H1 (cell line): ENCODE measurements around the gene TFF2.

Source experiments
- BCL11A ChIP-seq, 2 experiments: IDR thresholded peaks; one replicate each; pipeline ENCODE4 v1.6.1; 2011; ENCODE audit warnings: low read depth in 2 of 2, low read length in 2 of 2, mild to moderate bottlenecking in 2 of 2
- CBX5 ChIP-seq: fragments of 300-800, 300-1000 bp; sonication (generic); IDR thresholded peaks from 2 replicates; pipeline ENCODE4 v1.7.1; 2016; ENCODE audit warnings: antibody characterized with exemption, low read length, low read depth
- PHF8 ChIP-seq: fragments of 200-600 bp; sonication (generic); conservative IDR thresholded peaks from 2 replicates; pipeline ENCODE4 v1.7.1; 2012; ENCODE audit warnings: low read depth, mild to moderate bottlenecking, inconsistent platforms, low read length, moderate library complexity
- POU5F1 ChIP-seq: IDR thresholded peaks from 2 replicates; pipeline ENCODE4 v1.6.1; 2011; ENCODE audit warnings: low read depth, mild to moderate bottlenecking, low read length, moderate library complexity
- RFX5 ChIP-seq: IDR thresholded peaks from 2 replicates; pipeline ENCODE4 v1.6.1; 2011; ENCODE audit warnings: low read depth, low read length, improper control_type of control experiment, borderline replicate concordance
- TF ChIP-seq, protein P1 (sequence below), 3 experiments: IDR thresholded peaks; 1 replicate in 2 of 3; 2 replicates in 1 of 3; pipeline versions ENCODE4 v1.5.1 to v1.6.1; 2011; ENCODE audit warnings: low read length in 3 of 3, mild to moderate bottlenecking in 3 of 3, inconsistent platforms in 2 of 3, low read depth in 1 of 3, moderate library complexity in 1 of 3; ENCODE audit not compliant: insufficient read depth in 1 of 3; ENCODE audit errors: control extremely low read depth in 1 of 3
- TF ChIP-seq, protein P2 (sequence below): IDR thresholded peaks from 2 replicates; pipeline ENCODE4 v1.6.1; 2011; ENCODE audit warnings: low read length, improper control_type of control experiment

DNA sequence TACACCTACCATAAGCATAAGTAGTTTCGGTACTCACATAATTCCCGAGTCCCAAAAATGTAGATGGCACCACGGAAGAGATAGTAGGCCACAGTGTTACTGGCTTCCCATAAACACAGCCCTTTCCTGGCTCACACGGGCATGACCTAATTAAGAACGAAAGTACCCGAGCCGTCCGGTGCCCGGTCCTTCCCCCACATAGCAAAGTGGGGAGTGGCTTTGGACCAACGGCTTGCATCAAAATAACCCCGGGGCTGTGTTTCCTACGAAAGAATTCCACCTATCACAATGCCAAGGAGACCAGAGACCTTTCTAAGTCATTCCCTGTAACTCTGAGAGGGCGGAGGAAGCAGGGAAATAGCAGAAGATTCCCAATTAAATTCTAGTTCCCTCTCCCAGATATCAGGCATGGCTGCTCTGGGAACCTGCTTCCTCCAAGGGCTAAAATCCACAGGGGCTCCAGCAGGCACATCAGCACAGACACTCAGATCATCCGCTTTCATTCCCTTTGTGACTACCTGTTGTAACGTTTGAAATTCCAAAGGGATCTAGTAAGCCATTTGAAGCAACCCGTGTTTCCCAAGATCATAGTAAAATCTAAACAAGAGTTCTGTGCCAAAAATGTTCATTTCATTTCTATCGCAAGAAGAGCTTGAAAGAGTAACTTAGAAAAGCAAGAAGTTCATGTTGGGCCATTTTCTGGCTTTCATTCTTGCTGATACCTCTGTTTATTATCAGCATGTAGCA is 45.3 kb upstream of the TFF2 start, which contains the start of gene TMPRSS3:
- TF ChIP-seq RFX5 = no peak
- TF ChIP-seq, protein P1, sequence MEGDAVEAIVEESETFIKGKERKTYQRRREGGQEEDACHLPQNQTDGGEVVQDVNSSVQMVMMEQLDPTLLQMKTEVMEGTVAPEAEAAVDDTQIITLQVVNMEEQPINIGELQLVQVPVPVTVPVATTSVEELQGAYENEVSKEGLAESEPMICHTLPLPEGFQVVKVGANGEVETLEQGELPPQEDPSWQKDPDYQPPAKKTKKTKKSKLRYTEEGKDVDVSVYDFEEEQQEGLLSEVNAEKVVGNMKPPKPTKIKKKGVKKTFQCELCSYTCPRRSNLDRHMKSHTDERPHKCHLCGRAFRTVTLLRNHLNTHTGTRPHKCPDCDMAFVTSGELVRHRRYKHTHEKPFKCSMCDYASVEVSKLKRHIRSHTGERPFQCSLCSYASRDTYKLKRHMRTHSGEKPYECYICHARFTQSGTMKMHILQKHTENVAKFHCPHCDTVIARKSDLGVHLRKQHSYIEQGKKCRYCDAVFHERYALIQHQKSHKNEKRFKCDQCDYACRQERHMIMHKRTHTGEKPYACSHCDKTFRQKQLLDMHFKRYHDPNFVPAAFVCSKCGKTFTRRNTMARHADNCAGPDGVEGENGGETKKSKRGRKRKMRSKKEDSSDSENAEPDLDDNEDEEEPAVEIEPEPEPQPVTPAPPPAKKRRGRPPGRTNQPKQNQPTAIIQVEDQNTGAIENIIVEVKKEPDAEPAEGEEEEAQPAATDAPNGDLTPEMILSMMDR (IDR thresholded peaks at IDR 0.05; ENCODE audit: control extremely low read depth in 1 of 3, insufficient read depth in 1 of 3, low read depth in 1 of 3, low read length in 3 of 3) = no peak
- no peak for TF ChIP-seq CBX5
- TF ChIP-seq PHF8 = no peak
- TF ChIP-seq, protein P2, sequence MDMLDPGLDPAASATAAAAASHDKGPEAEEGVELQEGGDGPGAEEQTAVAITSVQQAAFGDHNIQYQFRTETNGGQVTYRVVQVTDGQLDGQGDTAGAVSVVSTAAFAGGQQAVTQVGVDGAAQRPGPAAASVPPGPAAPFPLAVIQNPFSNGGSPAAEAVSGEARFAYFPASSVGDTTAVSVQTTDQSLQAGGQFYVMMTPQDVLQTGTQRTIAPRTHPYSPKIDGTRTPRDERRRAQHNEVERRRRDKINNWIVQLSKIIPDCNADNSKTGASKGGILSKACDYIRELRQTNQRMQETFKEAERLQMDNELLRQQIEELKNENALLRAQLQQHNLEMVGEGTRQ = no peak
- TF ChIP-seq BCL11A (IDR thresholded peaks at IDR 0.05; ENCODE audit: low read depth in 2 of 2, low read length in 2 of 2) = no peak
- no peak for TF ChIP-seq POU5F1
